HG03469 (cell line): ENCODE results near the gene HELZ2.

Experiments
- ATAC-seq: cut with Tn5 transposase; IDR thresholded peaks from one replicate; pipeline ENCODE4 v1.9.1; 2021; ENCODE audit warnings: mild to moderate bottlenecking, moderate library complexity, moderate number of reproducible peaks; ENCODE audit not compliant: unreplicated experiment

HELZ2 gene

DNA sequence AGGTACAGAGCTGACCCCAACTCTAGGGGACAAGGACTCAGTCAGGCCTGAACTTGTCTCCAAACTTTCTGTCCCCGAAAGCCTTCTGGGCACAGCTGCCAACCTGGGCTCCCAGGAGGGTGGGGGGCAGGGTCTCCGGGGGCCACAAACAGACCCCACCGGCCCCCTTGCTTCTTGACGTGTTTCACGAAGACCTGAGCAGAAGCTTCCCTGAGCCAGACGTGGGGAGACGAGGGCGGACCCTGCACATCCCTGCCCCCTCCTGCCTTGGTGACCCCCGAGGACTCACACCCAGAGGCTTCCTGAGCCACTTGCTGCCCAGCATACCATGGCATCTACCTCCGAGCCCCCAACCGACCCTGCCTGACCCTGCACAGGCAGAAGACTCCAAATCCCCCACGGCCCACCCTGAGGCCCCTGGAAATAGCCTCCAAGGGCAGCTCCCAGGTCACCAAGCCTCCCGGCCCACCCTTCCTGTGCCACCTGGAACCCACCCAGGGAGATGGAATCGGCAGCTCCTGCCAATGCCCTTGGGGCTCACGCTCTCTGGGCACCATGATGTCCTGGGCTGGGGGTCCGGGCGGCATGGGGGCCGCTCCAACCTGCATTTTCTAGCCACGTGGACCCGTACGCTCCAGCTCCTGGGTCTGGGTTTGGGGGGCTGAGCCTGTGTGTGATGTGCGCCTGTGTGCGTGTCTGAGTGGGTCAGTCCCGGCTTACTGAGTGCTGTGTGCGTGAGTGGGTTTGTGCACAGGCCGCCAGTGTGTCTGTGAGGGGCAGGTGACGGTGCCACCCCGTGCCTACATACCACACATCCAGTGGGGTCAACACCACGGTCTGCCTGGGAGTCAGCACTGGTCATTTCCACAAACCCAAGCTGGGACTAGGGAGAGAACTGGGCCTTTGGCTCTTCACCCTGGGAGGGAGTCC lies 34.3 kb downstream of the HELZ2 start:
- no peak for ATAC-seq

GRCh38 chr20:63539092-63539430 lies 35.0 kb downstream of the HELZ2 start:
- no peak for ATAC-seq

- ATAC-seq = no peak
These were observed 35.6 kb downstream of the HELZ2 start for GRCh38 chr20:63538204-63539091.

GRCh38 chr20:63537525-63538203 lies 36.4 kb downstream of the HELZ2 start:
- ATAC-seq = peak; percentile 55

DNA sequence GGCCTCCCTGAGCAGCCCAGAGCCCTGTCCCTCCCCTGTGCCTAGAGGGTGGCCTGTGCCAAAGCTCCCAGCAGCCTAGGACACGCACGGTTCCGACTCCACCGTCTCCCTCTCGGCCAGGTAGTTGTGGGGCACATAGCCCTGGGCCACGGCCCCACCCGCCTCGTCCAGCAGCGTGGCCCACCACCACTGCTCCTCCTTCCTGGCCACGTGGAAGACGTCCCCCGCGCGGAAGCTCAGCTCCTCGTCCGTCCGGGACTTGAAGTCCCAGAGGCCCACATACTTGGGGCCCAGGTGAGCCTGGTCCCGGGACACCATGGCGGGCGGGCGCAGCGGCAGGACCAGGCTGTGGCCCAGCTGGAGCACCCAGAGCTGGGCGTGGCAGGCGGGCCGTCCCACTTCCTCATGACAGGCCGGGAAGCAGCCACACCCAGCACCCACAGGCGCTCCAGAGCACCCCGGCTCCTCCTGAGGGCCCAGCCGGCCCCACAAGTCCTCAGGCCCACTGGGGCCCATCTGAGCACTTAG lies 37.0 kb downstream of the HELZ2 start, which contains the start of gene PTK6:
PTK6 (minus strand) TSS at position 380 of the 528 bp plus-strand sequence; CDS start at position 318, 62 bp downstream.
- ATAC-seq = peak; percentile 5

DNA sequence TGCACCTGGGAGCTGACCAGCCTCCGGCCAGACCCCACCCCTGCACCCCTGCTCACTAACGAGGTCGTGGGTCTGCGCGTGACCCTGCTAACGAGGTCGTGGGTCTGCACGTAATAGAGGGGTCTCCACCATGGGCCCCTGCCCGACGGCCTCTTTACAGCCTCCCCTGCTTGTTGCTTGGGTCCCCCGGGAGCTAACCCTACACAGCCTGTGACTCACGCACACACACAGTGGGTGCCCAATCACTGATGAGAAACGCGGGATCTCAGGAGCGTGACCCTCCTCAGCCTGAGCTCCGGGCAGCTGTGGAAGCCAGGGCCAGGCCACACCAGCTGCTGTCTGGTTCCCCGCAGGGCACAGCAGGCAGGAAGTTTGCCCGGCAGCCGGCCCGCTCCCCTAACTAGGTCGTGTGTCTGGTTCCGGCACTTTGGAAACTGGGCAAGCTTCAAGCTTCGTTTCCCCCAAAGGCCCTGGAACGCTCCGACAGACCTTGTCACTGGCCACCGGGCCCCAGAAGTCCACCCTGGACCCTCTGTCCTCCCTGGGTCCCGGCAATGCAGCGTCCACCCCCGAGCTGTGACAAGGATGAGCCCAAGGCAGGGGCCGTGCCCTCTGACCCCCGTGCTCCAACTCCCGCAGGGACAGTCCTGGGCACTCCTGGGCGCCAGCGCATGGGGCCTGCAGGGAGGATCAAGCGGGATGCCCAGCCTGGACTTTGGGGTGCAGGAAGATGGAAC lies 37.6 kb downstream of the HELZ2 start:
- no peak for ATAC-seq

DNA sequence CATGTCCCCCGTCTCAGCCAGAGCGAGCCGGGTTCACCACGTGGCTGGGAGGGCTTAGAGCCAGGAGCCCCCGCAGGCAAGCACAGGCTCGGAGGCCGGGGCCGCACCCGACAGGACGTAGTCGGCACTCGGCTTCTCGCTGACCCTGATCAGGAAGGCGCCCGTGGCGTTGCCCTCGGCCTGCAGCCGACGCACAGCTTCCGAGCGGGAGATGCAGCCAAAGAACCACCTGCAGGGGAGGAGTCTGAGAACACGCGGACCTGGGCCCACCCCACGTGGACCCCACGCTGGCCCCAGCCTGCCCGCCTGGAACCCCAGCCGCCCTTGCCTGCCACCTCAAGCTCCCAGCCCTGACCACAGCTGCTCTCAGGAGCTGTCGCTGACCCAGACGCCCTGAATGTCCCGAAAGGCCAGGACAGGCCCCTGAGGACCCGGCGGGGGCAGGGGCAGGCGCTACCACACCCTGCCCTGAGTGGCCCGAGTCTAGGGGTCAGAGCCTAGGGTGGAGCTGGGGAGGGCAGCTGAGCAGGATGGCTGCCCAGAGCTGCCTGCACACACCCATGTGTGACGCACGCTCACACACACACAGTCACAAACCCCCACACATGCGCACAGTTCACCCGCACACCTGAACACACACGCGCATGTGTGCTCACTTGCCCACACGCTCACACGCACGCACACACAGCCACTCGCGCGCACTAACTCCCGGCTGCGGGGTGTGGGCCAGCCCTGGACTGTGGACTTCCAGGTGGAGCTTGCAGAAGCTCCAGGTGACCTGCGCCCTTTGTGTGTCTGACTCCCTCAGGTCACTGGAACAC lies 39.0 kb downstream of the HELZ2 start:
- ATAC-seq = no peak

DNA sequence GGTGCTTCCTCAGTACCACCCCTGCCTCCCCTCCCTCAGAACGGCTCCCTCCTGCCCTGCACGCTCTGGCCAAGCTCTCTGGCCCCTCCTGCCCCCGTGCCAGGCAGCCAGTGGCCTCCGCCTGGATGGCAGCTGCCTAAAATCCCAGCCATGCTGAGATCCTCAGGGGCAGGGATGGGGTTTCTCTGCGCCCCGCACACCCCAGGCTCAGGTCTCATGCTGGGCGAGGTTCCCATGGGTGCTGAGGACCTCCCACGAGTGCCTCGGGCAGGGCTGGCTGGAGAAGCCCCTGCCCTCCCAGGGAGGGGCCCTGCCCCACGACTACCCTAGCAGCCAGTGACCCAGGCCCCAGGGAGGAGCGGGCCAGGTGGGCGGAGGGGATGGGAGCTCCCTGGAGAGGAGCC lies 39.6 kb downstream of the HELZ2 start:
- no peak for ATAC-seq

- ATAC-seq = no peak
These were observed 40.1 kb downstream of the HELZ2 start for GRCh38 chr20:63533871-63534393.

GRCh38 chr20:63533388-63533787 lies 40.7 kb downstream of the HELZ2 start:
- ATAC-seq = no peak

DNA sequence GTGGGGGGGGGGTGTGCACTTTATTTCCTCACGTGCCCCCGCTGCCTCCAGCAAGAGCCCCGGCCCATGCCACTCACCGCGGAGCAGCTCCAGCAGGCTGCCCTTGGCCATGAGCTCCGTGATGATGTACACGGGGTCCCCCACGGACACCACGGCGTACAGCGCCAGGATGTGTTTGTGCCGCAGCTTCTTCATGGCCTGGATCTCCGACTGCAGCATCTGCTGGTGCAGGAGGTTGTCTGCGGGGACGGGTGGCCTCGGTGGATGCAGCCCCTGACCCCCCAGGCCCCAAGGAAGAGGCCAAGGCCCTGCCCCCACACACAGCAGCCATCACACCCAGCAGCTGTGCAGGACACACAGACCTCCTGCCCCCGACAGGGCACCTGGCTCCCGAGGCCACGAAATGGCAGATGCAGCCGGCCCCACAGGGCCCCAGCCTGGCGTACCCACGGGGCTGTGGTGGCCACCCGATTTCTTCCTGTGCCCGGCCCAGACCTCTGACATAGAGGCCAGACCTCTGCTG lies 41.5 kb downstream of the HELZ2 start:
- no peak for ATAC-seq

- ATAC-seq = no peak
These were observed 42.2 kb downstream of the HELZ2 start for GRCh38 chr20:63531686-63532448.

- no peak for ATAC-seq
These were observed 43.3 kb downstream of the HELZ2 start for GRCh38 chr20:63530788-63531160.

DNA sequence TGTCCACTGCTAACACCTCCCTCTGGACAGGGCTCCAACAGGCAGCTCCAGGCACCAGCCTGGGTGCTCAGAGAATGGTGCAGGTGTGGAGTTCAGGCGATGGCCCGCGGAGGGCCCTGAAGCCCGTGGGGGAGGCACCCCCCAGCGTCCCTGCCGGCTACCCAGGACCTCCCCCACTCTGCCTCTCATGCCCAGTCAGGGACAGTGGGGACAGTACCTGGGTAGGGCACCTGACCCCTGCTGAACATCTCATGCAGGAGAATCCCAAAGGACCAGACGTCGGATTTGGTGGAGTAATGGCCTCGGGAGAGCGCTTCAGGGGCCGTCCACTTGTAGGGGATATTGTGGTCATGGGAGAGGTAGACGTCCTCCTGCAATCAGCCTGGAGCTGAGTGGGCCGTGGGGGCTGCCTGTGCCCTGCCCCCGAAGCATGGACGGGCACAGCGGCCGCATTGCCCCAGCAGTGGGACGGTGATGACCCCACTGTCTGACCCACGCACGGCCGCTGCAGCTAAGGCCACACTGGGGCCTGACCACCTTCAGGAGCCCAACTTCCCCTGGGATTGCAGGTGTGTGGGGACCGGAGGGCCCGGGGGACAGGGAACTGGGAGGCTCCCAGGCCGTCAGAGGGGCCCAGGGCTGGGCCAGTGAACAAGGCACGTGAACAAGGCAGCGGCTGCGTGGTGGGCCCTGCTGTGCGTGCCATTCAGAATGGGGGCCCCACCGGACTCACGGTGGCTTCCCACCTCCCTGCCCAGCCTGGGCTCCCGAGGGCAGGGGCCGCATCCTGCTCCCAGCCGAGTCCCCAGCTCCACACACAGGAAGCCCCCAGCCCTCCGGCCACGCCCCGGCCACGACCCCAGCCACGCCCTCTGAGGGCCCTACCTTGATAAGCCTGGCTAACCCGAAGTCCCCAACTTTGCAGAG lies 43.9 kb downstream of the HELZ2 start:
- no peak for ATAC-seq

DNA sequence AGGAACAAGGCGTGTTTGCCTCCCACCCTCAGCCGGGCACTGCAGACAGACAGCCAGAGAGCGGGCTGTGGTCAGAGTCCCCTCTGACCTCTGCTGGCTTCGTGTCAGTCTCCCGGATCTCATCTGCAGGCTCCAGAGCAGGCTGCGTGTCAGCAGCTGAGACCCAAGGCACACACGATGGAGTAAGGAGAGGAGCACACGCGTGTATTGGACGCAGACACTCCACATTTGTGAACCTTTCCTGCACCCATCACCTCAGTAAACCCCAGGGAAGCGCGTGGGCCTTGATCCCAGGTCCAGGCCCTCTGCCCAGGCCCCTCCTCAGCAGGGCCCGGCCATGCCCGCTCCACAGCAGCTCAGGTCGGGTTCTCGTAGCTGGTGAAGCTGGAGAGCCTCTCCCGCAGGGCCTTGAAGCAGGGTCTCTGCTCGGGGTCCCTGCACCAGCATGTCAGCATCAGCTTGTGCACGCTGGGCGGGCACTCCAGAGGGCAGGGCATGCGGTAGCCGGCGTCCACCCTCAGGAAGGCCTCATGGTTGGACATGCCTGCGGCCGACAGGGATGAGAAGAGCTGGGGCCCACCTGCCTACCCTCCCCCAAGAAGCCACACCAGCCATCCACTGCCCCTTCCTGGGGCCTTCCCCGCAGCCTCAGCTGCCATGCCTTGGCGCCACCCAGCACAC lies 44.7 kb downstream of the HELZ2 start:
- no peak for ATAC-seq

DNA sequence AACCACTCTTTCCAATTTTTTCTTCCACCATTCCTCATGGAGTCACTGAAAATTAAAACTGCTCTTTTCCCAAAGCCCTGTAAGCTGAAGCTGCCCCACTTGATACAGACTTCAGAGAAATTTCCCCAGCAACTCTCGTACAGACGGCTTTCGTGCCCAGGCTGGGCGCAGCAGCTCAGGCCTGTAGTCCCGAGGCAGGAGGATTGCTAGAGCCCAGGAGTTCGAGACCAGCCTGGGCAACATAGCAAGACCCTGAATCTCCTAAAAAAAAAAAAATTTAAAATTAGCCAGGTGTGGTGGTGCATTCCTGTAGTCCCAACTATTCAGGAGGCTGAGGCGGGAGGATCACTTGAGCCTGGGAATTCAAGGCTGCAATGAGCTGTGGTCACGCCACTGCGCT lies 46.9 kb downstream of the HELZ2 start:
- ATAC-seq = no peak

GRCh38 chr20:63525971-63526370 lies 48.1 kb downstream of the HELZ2 start:
- no peak for ATAC-seq
